ENCODE data around the gene ZFP57.

The ZFP57 gene

GRCh38 chr6:29680904-29681303 is at the start of gene ZFP57:
Gene ZFP57 (minus strand): TSS chr6:29681152. CDS start chr6:29677003, 4,149 bp downstream.
- no peak for DNase-seq

- DNase-seq: no peak
Observed at GRCh38 chr6:29730575-29731126, 49.7 kb upstream of the ZFP57 start.

- DNase-seq: no peak
Observed at GRCh38 chr6:29729774-29730328, 48.9 kb upstream of the ZFP57 start.

GRCh38 chr6:29728875-29729270 is 47.9 kb upstream of the ZFP57 start:
- no peak for DNase-seq

GRCh38 chr6:29728173-29728874 is 47.4 kb upstream of the ZFP57 start:
- no peak for DNase-seq

GRCh38 chr6:29727637-29728036 is 46.7 kb upstream of the ZFP57 start:
- no peak for DNase-seq

- no peak for DNase-seq
Observed at GRCh38 chr6:29726571-29727194, 45.7 kb upstream of the ZFP57 start.

- DNase-seq: no peak
Observed at GRCh38 chr6:29726001-29726400, 45.0 kb upstream of the ZFP57 start.

- no peak for DNase-seq
Observed at GRCh38 chr6:29724937-29725869, 44.3 kb upstream of the ZFP57 start.

- no peak for DNase-seq
Observed at GRCh38 chr6:29723666-29724588, 43.0 kb upstream of the ZFP57 start.

- peak; percentile 64 for DNase-seq
Observed at GRCh38 chr6:29723262-29723665, 42.3 kb upstream of the ZFP57 start, which contains the start of gene HLA-F. Gene HLA-F (plus strand): TSS chr6:29723434. CDS start chr6:29723464, 30 bp downstream.

GRCh38 chr6:29720863-29721262 is 39.9 kb upstream of the ZFP57 start:
- DNase-seq: peak; percentile 9

- no peak for DNase-seq
Observed at GRCh38 chr6:29710281-29710941, 29.5 kb upstream of the ZFP57 start.

- no peak for DNase-seq
Observed at GRCh38 chr6:29709188-29709587, 28.2 kb upstream of the ZFP57 start.

- DNase-seq: no peak
Observed at GRCh38 chr6:29708432-29709179, 27.7 kb upstream of the ZFP57 start.

GRCh38 chr6:29705389-29706231 is 24.7 kb upstream of the ZFP57 start:
- DNase-seq: peak; percentile 42

- DNase-seq: peak; percentile 30
Observed at GRCh38 chr6:29702519-29703103, 21.7 kb upstream of the ZFP57 start.

- peak; percentile 31 for DNase-seq
Observed at GRCh38 chr6:29696147-29697125, 15.5 kb upstream of the ZFP57 start.

Measured in NCI-H146 (cell line).